ENCODE measurements around the gene PCDHB9. TPM values are rescaled to one million over a fixed set of nuclear protein-coding genes. Genes with fewer than 3 reads are reported as not detected.
A peak's percentile ranks its signal among the peaks of the same experiment; 100 is the strongest.
"Not testable (repeated sequence)": the region's sequence is repeated elsewhere in the genome, so short reads cannot be mapped to it uniquely, and the experiment has no call there.

The PCDHB9 gene
- total and polyA plus RNA-seq, 2 experiments from 2014 or later, result 0.27 to 0.63 TPM

DNA sequence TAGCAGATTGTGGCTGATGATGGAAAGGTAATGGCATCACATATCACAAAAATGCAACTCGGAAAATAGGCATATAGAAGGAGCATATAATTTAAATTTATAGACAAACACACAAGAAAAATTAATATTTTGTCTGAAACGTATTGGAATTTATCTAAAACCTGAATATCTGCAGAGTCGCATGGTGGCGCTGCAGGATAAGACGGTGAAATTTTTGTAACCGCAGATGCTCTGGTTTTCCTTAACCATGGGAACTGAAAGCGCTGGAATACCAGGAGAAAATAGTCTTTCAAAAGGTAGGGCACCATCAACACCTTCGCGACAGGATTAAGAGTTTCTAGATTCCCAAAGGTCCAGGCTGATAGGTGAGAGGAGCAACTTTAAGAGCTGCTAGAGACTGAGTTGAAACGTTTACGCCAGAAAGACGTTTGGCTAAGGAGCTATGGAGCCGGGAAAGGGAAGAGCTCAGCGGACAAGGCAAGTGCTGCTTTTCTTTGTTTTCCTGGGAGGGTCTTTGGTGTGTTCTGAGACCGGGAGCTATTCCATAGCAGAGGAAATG, 47.2 kb downstream of the PCDHB9 start:
- H3K27me3 ChIP-seq (ENCODE audit: insufficient read depth), result no peaks in the 10 kb centered on the region
- TF ChIP-seq, protein P1, sequence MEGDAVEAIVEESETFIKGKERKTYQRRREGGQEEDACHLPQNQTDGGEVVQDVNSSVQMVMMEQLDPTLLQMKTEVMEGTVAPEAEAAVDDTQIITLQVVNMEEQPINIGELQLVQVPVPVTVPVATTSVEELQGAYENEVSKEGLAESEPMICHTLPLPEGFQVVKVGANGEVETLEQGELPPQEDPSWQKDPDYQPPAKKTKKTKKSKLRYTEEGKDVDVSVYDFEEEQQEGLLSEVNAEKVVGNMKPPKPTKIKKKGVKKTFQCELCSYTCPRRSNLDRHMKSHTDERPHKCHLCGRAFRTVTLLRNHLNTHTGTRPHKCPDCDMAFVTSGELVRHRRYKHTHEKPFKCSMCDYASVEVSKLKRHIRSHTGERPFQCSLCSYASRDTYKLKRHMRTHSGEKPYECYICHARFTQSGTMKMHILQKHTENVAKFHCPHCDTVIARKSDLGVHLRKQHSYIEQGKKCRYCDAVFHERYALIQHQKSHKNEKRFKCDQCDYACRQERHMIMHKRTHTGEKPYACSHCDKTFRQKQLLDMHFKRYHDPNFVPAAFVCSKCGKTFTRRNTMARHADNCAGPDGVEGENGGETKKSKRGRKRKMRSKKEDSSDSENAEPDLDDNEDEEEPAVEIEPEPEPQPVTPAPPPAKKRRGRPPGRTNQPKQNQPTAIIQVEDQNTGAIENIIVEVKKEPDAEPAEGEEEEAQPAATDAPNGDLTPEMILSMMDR (conservative IDR thresholded peaks at IDR 0.05; ENCODE audit: low read depth in 2 of 2), result peak; percentile 81 to 86
- TF ChIP-seq, protein P2, sequence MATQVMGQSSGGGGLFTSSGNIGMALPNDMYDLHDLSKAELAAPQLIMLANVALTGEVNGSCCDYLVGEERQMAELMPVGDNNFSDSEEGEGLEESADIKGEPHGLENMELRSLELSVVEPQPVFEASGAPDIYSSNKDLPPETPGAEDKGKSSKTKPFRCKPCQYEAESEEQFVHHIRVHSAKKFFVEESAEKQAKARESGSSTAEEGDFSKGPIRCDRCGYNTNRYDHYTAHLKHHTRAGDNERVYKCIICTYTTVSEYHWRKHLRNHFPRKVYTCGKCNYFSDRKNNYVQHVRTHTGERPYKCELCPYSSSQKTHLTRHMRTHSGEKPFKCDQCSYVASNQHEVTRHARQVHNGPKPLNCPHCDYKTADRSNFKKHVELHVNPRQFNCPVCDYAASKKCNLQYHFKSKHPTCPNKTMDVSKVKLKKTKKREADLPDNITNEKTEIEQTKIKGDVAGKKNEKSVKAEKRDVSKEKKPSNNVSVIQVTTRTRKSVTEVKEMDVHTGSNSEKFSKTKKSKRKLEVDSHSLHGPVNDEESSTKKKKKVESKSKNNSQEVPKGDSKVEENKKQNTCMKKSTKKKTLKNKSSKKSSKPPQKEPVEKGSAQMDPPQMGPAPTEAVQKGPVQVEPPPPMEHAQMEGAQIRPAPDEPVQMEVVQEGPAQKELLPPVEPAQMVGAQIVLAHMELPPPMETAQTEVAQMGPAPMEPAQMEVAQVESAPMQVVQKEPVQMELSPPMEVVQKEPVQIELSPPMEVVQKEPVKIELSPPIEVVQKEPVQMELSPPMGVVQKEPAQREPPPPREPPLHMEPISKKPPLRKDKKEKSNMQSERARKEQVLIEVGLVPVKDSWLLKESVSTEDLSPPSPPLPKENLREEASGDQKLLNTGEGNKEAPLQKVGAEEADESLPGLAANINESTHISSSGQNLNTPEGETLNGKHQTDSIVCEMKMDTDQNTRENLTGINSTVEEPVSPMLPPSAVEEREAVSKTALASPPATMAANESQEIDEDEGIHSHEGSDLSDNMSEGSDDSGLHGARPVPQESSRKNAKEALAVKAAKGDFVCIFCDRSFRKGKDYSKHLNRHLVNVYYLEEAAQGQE (IDR thresholded peaks at IDR 0.05; ENCODE audit: unreplicated experiment), result no peak
- H3K36me3 ChIP-seq (ENCODE audit: insufficient read depth), result no peaks in the 10 kb centered on the region
- H3K27me3 Mint-ChIP-seq (ENCODE audit: insufficient read depth, low read depth, poor library complexity), result peaks cover 4% of the 10 kb centered on the region
- no peak overlapping the region for H3K27ac Mint-ChIP-seq
- ATAC-seq (no peak), DNase-seq (ENCODE audit: low spot score) (peak; percentile 76)
- H3K4me3 Mint-ChIP-seq, result no peak overlapping the region
- H4K20me1 ChIP-seq (replicated peaks; ENCODE audit: insufficient read depth), result no peaks in the 10 kb centered on the region
- peaks cover 57% of the 10 kb centered on the region for H3K9me3 Mint-ChIP-seq
- peak overlapping the region; percentile 57 for H3K4me3 ChIP-seq
- peak overlapping the region; percentile 68 for H3K4me2 ChIP-seq
- H3K4me1 Mint-ChIP-seq, result peaks cover 2% of the 10 kb centered on the region; the same call in 1 of the 3 replicates
- no peak overlapping the region for H3K27ac ChIP-seq (ENCODE audit: low read depth)
- no peaks in the 10 kb centered on the region for H3K79me2 ChIP-seq (replicated peaks; ENCODE audit: insufficient read depth)
- 0 out of 2 replicates have a peak, but pooled peaks cover 6% of the 10 kb centered on the region for H3K4me1 ChIP-seq (ENCODE audit: insufficient read depth)
- peak overlapping the region; percentile 87 for H2AFZ ChIP-seq
- H3F3A ChIP-seq (replicated peaks; ENCODE audit: low read depth), result no peaks in the 10 kb centered on the region
- H3K9me2 ChIP-seq (ENCODE audit: insufficient read depth), result no peaks in the 10 kb centered on the region
- peaks cover 26% of the 10 kb centered on the region for H3K36me3 Mint-ChIP-seq (ENCODE audit: low read depth)

DNA sequence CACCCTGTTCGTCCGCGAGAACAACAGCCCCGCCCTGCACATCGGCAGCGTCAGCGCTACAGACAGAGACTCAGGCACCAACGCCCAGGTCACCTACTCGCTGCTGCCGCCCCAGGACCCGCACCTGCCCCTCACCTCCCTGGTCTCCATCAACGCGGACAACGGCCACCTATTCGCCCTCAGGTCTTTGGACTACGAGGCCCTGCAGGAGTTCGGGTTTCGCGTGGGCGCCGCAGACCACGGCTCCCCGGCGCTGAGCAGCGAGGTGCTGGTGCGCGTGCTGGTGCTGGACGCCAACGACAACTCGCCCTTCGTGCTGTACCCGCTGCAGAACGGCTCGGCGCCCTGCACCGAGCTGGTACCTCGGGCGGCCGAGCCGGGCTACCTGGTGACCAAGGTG, 49.0 kb downstream of the PCDHB9 start:
- not testable (repeated sequence) for H2AFZ ChIP-seq; H3K9me2 ChIP-seq (ENCODE audit: insufficient read depth); DNase-seq (ENCODE audit: low spot score); H3K27me3 Mint-ChIP-seq (ENCODE audit: insufficient read depth, low read depth, poor library complexity); H3K4me1 ChIP-seq (ENCODE audit: insufficient read depth); H3F3A ChIP-seq (replicated peaks; ENCODE audit: low read depth); H3K4me1 Mint-ChIP-seq; H4K20me1 ChIP-seq (replicated peaks; ENCODE audit: insufficient read depth); H3K4me3 Mint-ChIP-seq; H3K4me2 ChIP-seq; H3K79me2 ChIP-seq (replicated peaks; ENCODE audit: insufficient read depth); H3K27ac ChIP-seq (ENCODE audit: low read depth); H3K36me3 ChIP-seq (ENCODE audit: insufficient read depth); H3K4me3 ChIP-seq; H3K27ac Mint-ChIP-seq; H3K27me3 ChIP-seq (ENCODE audit: insufficient read depth); ATAC-seq
- H3K36me3 Mint-ChIP-seq (ENCODE audit: low read depth), result peaks cover 33% of the 10 kb centered on the region
- H3K9me3 Mint-ChIP-seq, result peaks cover 63% of the 10 kb centered on the region

All from GM23338 (cell line).